Loucy (cell line): ENCODE measurements around the gene EXOC7.

Source experiments
- EZH2phosphoT487 ChIP-seq: fragments of 200-600 bp; IDR thresholded peaks from 2 replicates; pipeline ENCODE4 v1.6.1; 2018; ENCODE audit warnings: antibody characterized with exemption, mild to moderate bottlenecking, moderate library complexity, borderline replicate concordance
- TF ChIP-seq, protein P1 (sequence below): fragments of 200-600 bp; sonication (generic); conservative IDR thresholded peaks from 2 replicates; pipeline ENCODE4 v1.5.1; 2014; ENCODE audit warnings: mild to moderate bottlenecking, antibody characterized with exemption, low read length

GRCh38 chr17:76125391-76125675 is 21.7 kb upstream of the EXOC7 start:
- TF ChIP-seq, protein P1, sequence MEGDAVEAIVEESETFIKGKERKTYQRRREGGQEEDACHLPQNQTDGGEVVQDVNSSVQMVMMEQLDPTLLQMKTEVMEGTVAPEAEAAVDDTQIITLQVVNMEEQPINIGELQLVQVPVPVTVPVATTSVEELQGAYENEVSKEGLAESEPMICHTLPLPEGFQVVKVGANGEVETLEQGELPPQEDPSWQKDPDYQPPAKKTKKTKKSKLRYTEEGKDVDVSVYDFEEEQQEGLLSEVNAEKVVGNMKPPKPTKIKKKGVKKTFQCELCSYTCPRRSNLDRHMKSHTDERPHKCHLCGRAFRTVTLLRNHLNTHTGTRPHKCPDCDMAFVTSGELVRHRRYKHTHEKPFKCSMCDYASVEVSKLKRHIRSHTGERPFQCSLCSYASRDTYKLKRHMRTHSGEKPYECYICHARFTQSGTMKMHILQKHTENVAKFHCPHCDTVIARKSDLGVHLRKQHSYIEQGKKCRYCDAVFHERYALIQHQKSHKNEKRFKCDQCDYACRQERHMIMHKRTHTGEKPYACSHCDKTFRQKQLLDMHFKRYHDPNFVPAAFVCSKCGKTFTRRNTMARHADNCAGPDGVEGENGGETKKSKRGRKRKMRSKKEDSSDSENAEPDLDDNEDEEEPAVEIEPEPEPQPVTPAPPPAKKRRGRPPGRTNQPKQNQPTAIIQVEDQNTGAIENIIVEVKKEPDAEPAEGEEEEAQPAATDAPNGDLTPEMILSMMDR, result no peak
- TF ChIP-seq EZH2phosphoT487, result no peak
